HFF-Myc (cell line): ENCODE data around the gene TMEM219.

Source experiments
- DNase-seq: peaks from one replicate; pipeline ENCODE4 v3.0.0-alpha.2; 2011; ENCODE audit warnings: low read depth; ENCODE audit errors: extremely low read depth
- H3K4me3 ChIP-seq: replicated peaks from 2 replicates; pipeline ENCODE4 v1.5.1; 2011; ENCODE audit warnings: low read depth, mild to moderate bottlenecking, control low read depth, low read length
- TF ChIP-seq, protein P1 (sequence below): IDR thresholded peaks from 2 replicates; pipeline ENCODE4 v1.5.1; 2012; ENCODE audit warnings: mild to moderate bottlenecking, low read depth, low read length, control low read depth; ENCODE audit errors: missing control alignments

Gene TMEM219

DNA sequence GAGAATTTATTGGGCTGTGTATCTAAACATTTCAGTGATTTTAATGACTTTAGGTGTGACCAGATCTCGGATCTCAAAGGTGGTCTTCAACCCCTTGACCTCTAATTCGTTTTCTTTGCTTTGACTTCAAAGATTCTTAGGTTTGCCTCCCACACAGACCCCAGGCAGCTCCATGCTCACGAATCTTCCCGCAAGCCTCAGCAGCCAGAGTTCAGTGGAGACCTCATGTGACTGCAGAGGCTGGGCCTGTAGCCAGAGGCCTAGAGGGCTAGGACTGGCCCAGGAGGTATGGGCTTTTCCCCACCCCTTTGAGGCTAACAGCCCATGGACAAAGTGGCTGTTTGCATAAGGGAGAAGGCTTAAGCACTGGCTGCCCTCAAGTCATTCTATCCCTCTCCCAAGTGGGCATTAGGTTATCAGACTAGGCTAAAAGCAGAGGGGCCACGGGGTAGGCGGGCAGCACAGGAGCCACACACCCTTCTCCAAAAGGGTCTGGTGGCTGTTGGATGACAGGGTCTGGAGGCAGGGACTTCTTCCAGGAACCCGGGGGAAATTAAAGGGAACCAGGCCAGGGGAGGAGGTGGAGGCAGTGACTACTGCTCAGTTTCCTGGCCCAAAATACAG lies 30.6 kb downstream of the TMEM219 start:
- TF ChIP-seq, protein P1, sequence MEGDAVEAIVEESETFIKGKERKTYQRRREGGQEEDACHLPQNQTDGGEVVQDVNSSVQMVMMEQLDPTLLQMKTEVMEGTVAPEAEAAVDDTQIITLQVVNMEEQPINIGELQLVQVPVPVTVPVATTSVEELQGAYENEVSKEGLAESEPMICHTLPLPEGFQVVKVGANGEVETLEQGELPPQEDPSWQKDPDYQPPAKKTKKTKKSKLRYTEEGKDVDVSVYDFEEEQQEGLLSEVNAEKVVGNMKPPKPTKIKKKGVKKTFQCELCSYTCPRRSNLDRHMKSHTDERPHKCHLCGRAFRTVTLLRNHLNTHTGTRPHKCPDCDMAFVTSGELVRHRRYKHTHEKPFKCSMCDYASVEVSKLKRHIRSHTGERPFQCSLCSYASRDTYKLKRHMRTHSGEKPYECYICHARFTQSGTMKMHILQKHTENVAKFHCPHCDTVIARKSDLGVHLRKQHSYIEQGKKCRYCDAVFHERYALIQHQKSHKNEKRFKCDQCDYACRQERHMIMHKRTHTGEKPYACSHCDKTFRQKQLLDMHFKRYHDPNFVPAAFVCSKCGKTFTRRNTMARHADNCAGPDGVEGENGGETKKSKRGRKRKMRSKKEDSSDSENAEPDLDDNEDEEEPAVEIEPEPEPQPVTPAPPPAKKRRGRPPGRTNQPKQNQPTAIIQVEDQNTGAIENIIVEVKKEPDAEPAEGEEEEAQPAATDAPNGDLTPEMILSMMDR: no peak
- no peak for DNase-seq
- no peak overlapping the region for H3K4me3 ChIP-seq

DNA sequence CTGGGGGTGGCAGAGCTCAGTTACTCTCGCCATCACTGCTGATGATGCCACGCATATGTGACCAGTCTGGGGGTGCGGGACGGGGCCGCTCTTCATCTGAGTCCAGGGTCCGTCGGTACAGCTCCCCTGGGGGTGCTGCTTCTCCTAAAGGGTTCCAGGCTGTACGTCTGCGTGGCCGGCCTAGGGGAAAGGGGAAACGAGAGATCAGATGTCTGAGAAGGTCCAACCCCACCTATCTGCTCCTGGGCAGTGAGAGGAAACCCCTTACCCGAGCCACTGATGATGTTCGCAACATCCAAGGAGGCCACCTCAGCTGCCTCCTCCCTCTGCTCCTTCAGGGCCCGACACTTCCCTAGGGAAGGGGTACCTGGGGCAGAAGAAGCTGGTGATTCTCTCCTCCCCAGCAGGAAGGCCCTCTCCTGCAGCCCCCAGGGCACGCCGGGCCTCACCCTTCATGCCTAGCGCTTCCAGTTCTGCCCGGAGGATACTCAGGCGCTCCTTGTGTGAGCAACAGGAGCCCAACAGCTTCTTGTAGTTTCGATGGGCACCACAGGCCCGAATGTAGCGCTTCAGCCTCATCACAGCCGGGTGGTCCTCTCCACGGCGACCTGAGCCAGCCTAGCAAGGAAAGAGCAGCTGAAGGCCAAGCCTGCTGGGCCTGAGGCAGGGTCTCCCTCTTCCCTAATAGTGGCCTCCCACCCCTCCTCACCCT lies 31.5 kb downstream of the TMEM219 start:
- TF ChIP-seq, protein P1: no peak
- DNase-seq: no peak

DNA sequence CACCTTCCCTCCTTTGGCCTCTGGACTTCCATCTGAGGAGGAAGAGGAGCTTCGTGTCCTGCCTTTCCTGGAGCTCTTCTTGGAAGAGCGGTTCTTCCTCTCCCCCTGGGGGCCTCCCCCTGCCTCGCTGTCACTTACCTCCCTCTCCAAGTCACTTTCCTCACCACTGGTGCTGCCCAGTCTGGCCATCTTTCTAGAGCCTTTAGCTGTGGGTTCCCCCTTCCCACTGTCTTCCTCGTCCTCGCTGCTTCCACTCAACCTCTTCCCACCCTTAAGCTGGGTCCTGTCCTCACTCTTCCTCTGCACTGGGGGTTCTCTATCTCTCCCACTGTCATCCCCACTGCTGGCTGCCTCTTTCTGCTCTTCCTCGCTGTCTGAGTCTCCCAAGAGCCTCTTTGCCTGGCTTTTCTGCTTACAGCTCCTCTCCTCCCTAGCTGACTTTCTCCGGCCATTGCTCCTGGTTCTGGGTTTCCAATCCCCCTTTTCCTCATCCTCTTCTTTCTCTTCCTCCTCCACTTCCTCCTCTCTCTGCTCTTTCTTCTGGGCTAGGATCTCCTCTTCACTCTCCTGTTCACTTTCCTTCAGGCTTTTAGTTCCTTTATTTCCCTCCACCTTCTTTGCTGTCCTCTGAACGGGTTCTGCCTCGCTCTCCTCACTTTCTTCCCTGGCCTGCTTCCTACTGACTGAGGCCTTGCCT lies 32.2 kb downstream of the TMEM219 start:
- DNase-seq: no peak
- TF ChIP-seq, protein P1: no peak
- H3K4me3 ChIP-seq: peak overlapping the region; percentile 91

More for the DNA sequence above, 31.5 kb downstream of the TMEM219 start:
- H3K4me3 ChIP-seq: no peak overlapping the region

DNA sequence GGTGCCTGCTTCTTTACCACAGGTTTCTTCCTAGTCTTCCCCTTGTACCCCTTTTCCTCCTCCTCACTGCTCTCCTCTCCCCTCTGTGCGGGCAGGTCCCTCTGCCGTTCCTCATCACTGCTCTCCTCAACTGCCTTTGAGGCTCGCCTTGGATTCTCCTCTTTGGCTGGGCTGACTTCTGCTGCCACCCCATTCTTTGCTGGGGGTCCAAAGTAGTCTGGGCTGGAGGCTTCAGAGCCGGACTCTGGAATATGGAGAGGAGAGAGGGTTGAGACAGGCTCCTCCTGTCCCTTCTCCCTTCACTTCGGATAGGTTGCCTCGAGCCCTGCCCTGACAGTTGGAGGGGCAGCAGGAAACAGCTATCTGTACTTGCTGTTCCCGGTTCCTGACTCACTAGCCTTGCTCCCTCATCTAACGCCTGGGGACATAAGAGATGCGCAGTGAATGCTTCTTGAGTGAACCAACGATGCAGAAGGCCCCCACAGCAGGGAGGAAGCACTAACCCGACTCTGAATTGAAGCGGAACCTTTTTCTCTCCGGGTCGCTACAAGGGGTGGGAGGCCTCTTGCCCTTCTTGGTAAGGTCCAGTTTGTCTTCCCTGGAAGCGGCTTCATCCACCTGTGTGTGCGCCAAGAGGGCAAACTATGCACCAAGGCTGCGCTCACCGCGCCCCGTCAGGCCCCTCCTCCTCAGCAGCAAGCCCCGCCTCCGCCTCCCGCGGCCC lies 32.9 kb downstream of the TMEM219 start:
- no peak for DNase-seq
- TF ChIP-seq, protein P1: no peak
- H3K4me3 ChIP-seq: peak overlapping the region; percentile 91

DNA sequence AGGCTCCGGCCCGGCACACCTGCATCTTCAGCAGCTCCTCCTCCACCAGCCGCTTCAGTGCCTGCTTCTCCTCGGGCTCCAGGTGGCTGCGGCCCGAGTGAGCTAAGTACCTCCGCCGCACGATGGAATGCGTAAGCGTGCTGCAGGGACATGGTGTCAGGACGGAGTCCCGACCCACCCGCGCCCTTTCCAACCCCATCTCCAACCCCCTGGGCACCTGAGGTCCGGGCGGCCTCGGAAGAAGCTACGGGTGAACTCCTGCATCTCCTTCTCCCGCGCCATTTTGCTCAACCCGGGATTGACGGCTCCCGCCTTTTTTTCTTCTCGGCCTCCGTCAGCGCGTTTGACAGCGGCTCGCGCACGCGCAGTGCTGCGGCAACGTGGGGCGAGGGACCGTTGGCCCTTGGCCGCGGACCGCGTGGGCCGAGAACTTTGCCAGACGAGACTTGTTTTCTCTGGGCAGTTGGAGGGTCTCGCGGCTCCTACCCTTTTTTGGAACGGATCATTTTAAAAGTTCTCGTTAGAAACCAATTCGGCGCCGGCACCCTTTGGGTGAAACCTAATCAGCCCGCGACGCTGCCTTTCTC lies 33.5 kb downstream of the TMEM219 start, which contains the start of gene HIRIP3:
Gene HIRIP3 (minus strand): TSS at position 294 of the 587 bp plus-strand sequence. CDS start 12 bp downstream, at position 282.
- DNase-seq: no peak

More for the DNA sequence above, 33.5 kb downstream of the TMEM219 start, which contains the start of gene HIRIP3:
- TF ChIP-seq, protein P1: no peak
- peak within 1 kb of the TSS; percentile 91 for H3K4me3 ChIP-seq
